IMR-90 (cell line): Measurements from ENCODE around the gene CPT1A.

ENCODE experiments used
- BHLHE40 ChIP-seq: fragments of 150-350 bp; IDR thresholded peaks from 2 replicates; pipeline ENCODE4 v1.6.1; 2016; ENCODE audit warnings: mild to moderate bottlenecking, low read depth, low read length
- CEBPB ChIP-seq: IDR thresholded peaks from 2 replicates; pipeline ENCODE4 v1.6.1; 2012; ENCODE audit warnings: low read depth, low read length, improper control_type of control experiment
- CHD1 ChIP-seq: IDR thresholded peaks from 2 replicates; pipeline ENCODE4 v1.6.1; 2012; ENCODE audit warnings: low read depth, low read length, improper control_type of control experiment
- CTCF ChIP-seq: conservative IDR thresholded peaks from 2 replicates; pipeline ENCODE4 v1.5.1; 2012; ENCODE audit warnings: mild to moderate bottlenecking, low read depth, low read length, improper control_type of control experiment
- ELK1 ChIP-seq: fragments of 150-350 bp; IDR thresholded peaks from 2 replicates; pipeline ENCODE4 v1.6.1; 2016; ENCODE audit warnings: low read depth, mild to moderate bottlenecking, low read length, moderate library complexity, borderline replicate concordance
- MAZ ChIP-seq: IDR thresholded peaks from 2 replicates; pipeline ENCODE4 v1.6.1; 2012; ENCODE audit warnings: low read depth, mild to moderate bottlenecking, low read length, improper control_type of control experiment, moderate library complexity, borderline replicate concordance
- MXI1 ChIP-seq: IDR thresholded peaks from 2 replicates; pipeline ENCODE4 v1.6.1; 2012; ENCODE audit warnings: low read depth, mild to moderate bottlenecking, low read length, moderate library complexity, borderline replicate concordance
- NFE2L2 ChIP-seq: fragments of 150-350 bp; IDR thresholded peaks from 2 replicates; pipeline ENCODE4 v1.6.1; 2016; ENCODE audit warnings: low read depth, mild to moderate bottlenecking, low read length
- POLR2A ChIP-seq: IDR thresholded peaks from 2 replicates; pipeline ENCODE4 v1.6.1; 2012; ENCODE audit warnings: mild to moderate bottlenecking, low read depth, low read length
- RAD21 ChIP-seq: IDR thresholded peaks from 2 replicates; pipeline ENCODE4 v1.6.1; 2012; ENCODE audit warnings: low read length, improper control_type of control experiment
- RCOR1 ChIP-seq: IDR thresholded peaks from 2 replicates; pipeline ENCODE4 v1.6.1; 2012; ENCODE audit warnings: mild to moderate bottlenecking, low read length, improper control_type of control experiment; ENCODE audit not compliant: insufficient replicate concordance
- RFX5 ChIP-seq: IDR thresholded peaks from 2 replicates; pipeline ENCODE4 v1.8.0; 2012; ENCODE audit warnings: low read depth, mild to moderate bottlenecking, low read length, moderate library complexity
- SMC3 ChIP-seq: fragments of 150-350 bp; IDR thresholded peaks from 2 replicates; pipeline ENCODE4 v1.6.1; 2016; ENCODE audit warnings: low read depth, mild to moderate bottlenecking, antibody characterized with exemption, low read length, moderate library complexity
- USF2 ChIP-seq: fragments of 150-350 bp; IDR thresholded peaks from 2 replicates; pipeline ENCODE4 v1.6.1; 2017; ENCODE audit warnings: mild to moderate bottlenecking, antibody characterized with exemption, low read length, low read depth

- TF ChIP-seq CEBPB = no peak
- TF ChIP-seq RAD21 = no peak
- no peak for TF ChIP-seq CTCF
- no peak for TF ChIP-seq RFX5
- TF ChIP-seq MXI1 = no peak
- no peak for TF ChIP-seq SMC3
- TF ChIP-seq POLR2A = no peak
- TF ChIP-seq NFE2L2 = no peak
- no peak for TF ChIP-seq USF2
- TF ChIP-seq BHLHE40 = no peak
- TF ChIP-seq CHD1 = no peak
- no peak for TF ChIP-seq ELK1
- no peak for TF ChIP-seq MAZ
- no peak for TF ChIP-seq RCOR1
Measured at GRCh38 chr11:68782711-68783110, 59.0 kb downstream of the CPT1A start.
